NCI-H2227 treated with DMSO at 0.1 percent for 48 hours (cell line): ENCODE data around the gene SPATA6.
"Not testable (repeated sequence)": the region's sequence is repeated elsewhere in the genome, so short reads cannot be mapped to it uniquely, and the experiment has no call there.

Experiments used
- DNase-seq: peaks from one replicate; lab custom pipeline; 2025; lab: John Stamatoyannopoulos, UW

SPATA6 gene

GRCh38 chr1:48462716-48463302 lies 9.2 kb downstream of the SPATA6 start:
- DNase-seq: no peak

- no peak for DNase-seq
These were observed 21.5 kb downstream of the SPATA6 start for GRCh38 chr1:48450505-48450904.

DNA sequence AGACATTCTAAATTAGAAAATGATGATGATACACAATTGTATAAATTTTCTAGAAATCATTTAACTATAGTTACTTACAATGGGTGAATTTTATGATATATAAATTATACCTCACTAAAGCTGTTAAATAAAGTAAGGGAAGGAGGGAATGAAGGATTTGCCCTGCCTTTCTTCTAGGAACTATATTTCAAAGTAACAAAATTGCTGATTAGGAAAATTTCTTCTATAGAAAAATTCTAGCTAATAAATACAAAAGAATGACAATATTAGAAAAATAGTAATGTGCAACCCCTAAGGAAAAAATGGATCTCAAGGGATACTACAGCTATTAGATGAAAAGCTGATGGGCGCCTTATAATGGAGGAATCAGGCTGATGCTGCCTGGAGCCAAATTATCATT lies 23.1 kb downstream of the SPATA6 start:
- no peak for DNase-seq

GRCh38 chr1:48444186-48444585 lies 27.8 kb downstream of the SPATA6 start:
- not testable (repeated sequence) for DNase-seq

DNA sequence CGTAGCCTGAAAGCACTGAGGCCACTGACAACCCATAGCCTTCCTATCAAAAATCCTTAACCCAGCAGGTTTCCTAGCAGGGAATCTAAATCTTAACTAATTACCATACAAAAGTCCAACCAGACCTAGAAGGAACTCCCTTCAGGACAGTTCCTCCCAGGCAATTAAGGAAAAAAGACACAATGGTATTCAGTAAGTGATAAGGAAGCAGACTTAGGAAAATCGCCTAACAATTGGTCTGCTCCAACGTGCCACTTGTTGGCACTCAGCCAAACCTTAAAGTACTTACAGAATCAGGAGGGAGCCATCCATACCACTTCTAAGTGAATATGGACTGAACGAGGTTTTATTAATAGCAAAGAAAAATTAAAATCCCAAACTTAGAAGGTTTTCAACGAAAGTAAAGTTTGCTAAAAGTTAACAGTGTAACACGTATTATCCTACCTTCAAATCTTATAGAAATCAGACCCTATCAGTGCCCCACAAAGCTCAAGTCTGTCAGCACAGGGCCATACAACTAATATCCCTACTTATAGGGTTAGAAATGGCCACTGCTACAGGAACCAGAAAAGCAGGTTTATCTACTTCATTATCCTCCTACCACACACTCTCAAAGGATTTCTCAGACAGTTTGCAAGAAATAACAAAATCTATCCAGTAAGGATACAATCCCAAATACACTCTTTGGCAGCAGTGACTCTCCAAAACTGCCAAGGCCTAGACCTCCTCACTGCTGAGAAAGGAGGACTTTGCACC lies 29.0 kb downstream of the SPATA6 start:
- DNase-seq: peak; percentile 77

DNA sequence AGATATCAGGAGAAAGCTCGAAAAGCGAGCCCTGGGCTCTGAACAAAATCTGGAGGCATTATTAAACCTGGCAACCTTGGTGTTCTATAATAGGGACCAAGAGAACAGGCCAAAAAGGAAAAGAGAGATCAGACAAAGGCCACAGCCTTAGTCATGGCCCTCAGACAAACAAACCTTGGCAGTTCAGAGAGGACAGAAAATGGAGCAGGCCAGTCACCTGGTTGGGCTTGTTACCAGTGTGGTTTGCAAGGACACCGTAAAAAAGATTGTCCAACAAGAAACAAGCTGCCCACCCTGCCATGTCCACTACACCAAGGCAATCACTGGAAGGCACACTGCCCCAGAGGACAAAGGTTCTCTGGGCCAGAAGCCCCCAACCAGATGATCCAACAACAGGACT lies 31.2 kb downstream of the SPATA6 start:
- DNase-seq: not testable (repeated sequence)

- DNase-seq: no peak
These were observed 32.6 kb downstream of the SPATA6 start for GRCh38 chr1:48439380-48439779.

DNA sequence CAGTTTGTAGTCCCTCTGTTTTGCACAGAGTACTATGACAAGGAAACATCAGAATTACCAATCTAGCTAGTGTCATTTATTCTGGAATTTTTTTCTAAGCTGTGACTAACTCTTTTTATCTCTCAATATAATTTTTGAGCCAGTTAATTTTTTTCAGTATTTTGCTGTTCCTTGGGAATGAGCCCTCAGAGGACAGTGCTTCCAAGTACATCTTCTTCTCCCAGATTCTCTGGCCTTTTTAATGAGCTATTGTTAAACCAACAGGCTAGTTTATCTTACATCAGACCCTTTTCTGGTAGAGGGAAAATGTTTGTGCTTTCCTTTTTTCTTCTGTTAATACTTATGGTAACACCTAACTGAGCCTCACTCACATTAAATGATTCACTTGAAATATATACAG lies 34.6 kb downstream of the SPATA6 start:
- DNase-seq: not testable (repeated sequence)

GRCh38 chr1:48435312-48436002 lies 36.5 kb downstream of the SPATA6 start:
- DNase-seq: not testable (repeated sequence)

GRCh38 chr1:48430832-48431231 lies 41.2 kb downstream of the SPATA6 start:
- no peak for DNase-seq

GRCh38 chr1:48422009-48422408 lies 50.0 kb downstream of the SPATA6 start:
- DNase-seq: no peak

DNA sequence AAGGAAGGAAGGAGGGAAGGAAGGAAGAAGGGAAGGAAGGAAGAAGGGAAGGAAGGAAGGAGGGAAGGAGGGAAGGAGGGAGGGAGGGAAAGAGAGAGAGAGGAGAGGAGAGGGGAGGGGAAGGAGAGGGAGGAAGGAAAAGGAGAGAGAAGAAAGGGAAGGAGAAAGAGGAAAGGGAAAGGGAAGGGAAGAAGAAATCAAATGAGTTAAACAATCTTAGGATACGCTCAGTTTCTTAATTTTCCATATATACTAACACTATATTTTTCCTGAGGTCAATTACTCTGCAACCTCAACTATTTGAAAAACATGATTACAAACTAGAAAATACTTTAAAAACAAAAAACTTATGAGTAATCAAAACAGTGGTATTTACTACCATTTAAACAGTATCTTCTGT lies 53.3 kb downstream of the SPATA6 start:
- DNase-seq: no peak

DNA sequence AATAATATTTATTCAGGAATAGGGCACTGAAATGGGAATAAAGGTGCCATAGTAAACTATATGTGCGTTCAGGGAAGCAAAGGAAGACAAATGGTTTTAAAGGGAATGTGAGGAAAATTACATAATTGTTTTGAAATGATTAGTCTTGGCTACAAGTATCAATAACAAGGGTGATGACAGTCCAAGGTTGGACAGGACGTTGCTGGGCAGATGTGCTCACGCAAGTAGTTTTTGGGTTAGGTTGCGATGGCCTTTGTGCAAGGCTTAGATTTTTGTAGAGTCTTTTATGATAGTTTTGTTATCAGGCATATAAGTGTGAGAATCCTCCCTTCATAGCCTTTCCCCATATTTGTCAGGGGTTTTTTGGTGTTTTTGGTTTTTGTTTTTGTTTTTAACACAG lies 57.0 kb downstream of the SPATA6 start:
- no peak for DNase-seq

DNA sequence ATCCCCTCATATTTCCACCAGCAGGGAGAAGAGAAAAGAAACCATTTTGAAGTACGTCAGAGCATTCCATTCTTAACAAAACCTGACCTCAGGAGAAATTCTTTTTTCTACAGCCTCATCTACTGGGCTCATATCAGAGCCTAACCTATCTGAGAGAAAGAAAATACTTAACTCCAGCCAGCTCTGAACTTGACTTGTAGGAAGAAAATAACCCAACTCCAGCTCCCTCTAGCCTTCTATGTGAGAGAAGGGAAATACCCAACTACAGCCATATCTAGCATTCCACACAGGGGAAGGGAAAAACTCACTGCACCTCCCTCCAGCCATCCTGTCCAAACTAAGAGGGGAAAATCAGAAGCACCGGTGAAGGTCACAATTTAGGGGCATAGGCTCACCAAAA lies 57.7 kb downstream of the SPATA6 start:
- no peak for DNase-seq

DNA sequence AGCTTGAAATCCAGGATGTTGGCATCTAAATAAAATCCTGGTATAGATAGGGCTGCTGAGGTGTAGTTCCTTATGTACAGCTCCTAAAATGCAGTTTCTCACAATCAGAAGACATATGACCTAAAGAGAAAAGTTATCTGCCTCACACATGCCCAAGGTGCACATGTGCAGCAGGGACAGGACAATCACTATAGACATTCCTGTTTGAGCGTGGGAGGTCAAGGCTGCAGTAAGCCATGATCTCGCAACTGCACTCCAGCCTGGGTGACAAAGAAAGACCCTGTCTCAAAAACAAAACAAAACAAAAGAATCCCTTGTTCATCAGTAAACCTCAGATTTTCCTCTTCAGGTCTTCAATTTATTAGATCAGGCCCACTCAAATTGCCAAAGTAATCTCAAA lies 66.1 kb downstream of the SPATA6 start:
- DNase-seq: no peak

DNA sequence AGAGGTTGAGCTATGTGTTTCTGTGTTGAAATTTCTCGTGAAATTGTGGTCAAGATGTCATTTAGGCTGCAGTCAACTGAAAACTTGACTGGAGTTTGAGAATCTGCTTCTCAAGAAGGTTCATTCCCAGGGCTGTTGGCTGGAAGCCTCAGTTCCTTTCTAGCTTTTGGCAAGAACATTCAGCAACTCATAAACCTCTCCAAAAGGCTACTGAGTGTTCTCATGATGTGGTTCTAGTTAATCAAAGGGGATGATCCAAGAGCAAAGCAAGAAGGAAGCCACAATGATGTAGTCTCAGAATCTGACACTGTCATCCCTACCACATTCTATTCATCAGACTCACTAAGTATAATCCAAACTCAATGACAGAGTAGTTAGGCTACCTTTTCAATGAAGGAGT lies 66.6 kb downstream of the SPATA6 start:
- DNase-seq: no peak

DNA sequence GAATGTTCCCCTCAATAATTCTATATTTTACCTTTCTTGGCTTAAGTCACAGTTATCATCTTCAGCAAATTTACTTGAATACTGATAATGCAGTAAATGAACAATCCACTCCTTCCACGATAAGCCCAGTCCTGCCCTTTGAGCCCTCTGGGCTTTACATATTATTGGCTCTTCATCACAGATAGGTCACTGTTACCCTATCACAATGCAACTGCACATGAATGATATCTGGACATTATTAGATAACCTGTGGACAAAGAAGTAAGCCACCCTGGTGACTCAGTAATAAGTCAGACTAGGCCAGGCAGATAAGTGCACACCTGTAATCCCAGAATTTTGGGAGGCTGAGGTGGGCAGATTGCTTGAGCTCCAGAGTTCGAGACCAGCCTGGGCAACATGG lies 69.4 kb downstream of the SPATA6 start:
- DNase-seq: no peak

DNA sequence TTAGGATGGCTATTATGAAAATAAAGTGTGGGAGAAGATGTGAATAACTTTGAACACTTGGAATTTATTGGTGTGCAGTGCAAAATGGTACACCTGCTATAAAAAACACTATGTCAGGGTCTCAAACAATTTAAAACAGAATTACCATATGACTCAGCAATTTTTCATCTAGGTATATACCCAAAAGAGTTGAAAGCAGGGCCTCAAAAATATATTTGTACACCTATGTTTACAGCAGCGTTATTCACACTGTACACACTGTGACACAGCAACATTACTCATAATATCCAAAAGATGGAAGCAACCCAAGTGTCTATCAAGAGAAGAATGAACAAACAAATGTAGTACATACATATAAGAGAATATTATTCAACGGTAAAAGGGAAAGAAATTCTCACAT lies 75.8 kb downstream of the SPATA6 start:
- DNase-seq: no peak

DNA sequence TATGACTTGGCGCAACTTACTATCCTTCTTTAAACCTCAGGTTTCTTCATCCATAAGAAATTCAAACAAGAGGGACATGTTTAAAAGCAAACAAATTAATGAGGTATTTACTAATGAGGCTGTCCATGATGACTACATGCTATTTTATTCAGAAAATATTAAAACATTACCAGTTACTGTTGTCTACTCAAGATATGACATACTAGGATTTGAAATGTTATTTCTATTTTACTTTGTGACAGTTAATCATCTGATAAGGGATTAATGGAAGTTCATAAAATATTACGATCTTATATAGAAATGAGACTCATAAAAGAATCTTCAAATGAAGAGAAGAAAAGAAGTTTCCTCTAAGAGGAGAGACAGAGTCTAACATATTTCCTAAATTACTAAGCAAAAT lies 80.1 kb downstream of the SPATA6 start:
- DNase-seq: no peak

DNA sequence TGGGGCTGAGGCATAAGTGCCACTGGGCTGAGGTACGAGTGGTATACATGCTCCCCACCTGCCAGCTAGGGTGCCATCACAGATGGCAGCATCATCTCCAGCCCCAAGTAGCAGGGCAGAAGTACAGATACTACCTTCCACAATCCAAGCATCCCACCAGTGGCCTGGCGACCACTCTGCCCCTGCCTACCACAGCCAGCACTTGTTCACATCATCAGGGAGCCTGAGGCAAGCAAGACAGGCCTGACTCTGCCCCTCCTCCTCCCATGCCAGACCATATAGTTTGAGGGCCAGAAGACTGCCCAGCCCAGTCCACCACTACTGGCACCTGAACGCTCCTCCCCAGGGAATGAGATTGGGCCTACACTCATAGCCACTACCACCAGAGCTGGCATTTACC lies 84.6 kb downstream of the SPATA6 start:
- no peak for DNase-seq

DNA sequence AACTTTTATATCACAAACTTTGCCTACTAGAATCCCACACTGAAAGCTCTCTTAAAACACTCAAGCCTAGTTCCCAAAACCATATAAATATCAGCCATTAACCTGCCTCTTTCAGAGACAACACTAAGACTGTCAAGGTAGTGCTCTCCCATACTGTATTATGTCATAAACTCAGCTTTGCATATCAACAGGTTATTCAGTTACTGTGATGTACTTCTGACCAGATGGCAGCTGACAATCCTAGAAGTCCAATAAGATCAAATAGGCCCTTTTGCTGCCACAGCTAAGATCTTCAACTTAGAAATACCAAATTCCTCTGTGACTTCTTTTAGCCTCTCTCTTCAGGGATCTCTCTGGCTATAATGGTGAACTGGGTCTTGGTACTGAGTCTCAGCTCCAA lies 97.2 kb downstream of the SPATA6 start:
- DNase-seq: no peak

DNA sequence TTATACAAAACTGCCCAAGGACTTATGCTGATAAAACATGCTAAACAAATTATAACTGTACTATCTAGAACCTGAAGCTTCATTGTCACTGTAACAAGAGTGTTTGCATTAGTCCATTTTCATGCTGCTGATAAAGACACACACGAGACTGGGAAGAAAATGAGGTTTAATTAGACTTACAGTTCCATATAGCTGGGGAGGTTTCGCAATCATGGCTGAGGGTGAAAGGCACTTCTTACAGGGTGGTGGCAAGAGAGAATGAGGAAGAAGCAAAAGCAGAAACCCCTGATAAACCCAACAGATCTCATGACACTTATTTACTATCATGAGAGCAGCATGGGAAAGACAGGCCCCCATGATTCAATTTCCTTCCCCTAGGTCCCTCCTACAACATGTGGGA lies 100.4 kb downstream of the SPATA6 start:
- DNase-seq: no peak

- DNase-seq: no peak
These were observed 109.1 kb downstream of the SPATA6 start for GRCh38 chr1:48362901-48363300.
